Prostate gland (tissue), 2 donors: ENCODE measurements around the gene FEN1.

Experiments
- POLR2A ChIP-seq: fragments of 450-650 bp; IDR thresholded peaks from one replicate; pipeline ENCODE4 v1.6.1; 2016; ENCODE audit warnings: antibody characterized with exemption, mild to moderate bottlenecking
- TF ChIP-seq, protein P1 (sequence below), 4 experiments: fragments of 200-600 bp in 2 of 4; fragments of 450-650 bp in 2 of 4; sonication (generic) in 2 of 4; IDR thresholded peaks; 1 replicate in 3 of 4; 2 replicates in 1 of 4; pipeline ENCODE4 v1.5.1; 2016 to 2019; ENCODE audit warnings: antibody characterized with exemption in 4 of 4, mild to moderate bottlenecking in 2 of 4, moderate library complexity in 2 of 4

DNA sequence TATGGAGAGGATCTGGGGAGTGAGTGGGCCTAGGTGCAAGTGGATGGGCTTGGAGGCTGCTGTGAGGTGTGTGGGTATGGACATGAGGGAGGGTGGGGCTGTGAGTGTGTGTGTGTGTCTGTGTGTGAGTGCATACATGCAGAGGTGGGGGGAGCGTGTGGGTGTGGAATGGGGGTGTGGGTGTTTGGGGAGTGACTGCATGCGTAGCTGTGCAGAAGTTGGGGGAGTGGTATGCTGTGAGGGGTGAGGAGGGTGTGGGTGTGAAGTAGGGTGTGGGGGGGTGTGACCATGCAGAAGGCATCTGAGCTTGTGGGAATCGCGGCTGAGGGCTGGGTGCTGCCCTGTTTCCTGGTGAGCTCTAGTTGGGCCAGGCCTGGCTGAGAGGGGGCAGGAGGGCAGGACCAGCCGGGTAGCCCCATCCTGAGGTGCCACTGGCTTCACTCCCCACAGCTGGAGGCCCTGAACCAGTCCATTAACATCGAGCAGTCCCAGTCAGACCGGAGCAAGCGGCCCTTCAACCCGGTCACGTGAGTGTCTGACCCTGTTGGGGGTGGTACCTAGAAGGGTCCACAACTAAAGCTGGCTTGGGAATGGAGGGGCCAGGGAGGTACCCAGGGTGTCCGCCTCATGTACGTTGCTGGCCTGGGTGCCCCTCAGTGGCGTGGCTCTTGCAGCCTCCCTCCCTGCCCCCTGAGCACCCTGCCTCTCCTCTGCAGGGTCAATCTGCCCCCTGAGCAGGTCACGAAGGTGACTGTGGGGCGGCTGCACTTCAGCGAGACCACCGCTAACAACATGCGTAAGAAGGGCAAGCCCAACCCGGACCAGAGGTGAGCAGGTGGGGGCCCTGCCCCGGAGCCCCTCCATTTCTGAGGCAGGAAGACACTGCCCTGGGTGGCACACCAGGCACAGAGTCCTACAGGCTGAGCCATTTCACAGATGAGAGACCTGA lies 16.8 kb upstream of the FEN1 start:
- TF ChIP-seq, protein P1, sequence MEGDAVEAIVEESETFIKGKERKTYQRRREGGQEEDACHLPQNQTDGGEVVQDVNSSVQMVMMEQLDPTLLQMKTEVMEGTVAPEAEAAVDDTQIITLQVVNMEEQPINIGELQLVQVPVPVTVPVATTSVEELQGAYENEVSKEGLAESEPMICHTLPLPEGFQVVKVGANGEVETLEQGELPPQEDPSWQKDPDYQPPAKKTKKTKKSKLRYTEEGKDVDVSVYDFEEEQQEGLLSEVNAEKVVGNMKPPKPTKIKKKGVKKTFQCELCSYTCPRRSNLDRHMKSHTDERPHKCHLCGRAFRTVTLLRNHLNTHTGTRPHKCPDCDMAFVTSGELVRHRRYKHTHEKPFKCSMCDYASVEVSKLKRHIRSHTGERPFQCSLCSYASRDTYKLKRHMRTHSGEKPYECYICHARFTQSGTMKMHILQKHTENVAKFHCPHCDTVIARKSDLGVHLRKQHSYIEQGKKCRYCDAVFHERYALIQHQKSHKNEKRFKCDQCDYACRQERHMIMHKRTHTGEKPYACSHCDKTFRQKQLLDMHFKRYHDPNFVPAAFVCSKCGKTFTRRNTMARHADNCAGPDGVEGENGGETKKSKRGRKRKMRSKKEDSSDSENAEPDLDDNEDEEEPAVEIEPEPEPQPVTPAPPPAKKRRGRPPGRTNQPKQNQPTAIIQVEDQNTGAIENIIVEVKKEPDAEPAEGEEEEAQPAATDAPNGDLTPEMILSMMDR (IDR thresholded peaks at IDR 0.05): no peak
- no peak for TF ChIP-seq POLR2A
